HG03045 (cell line): ENCODE data around the gene TMEM128.
A peak's percentile ranks its signal among the peaks of the same experiment; 100 is the strongest.
"Not testable (repeated sequence)": the region's sequence is repeated elsewhere in the genome, so short reads cannot be mapped to it uniquely, and the experiment has no call there.

Experiments used
- ATAC-seq: cut with Tn5 transposase; IDR thresholded peaks from one replicate; pipeline ENCODE4 v1.9.1; 2021; ENCODE audit warnings: mild to moderate bottlenecking, moderate library complexity; ENCODE audit not compliant: unreplicated experiment

The TMEM128 gene

DNA sequence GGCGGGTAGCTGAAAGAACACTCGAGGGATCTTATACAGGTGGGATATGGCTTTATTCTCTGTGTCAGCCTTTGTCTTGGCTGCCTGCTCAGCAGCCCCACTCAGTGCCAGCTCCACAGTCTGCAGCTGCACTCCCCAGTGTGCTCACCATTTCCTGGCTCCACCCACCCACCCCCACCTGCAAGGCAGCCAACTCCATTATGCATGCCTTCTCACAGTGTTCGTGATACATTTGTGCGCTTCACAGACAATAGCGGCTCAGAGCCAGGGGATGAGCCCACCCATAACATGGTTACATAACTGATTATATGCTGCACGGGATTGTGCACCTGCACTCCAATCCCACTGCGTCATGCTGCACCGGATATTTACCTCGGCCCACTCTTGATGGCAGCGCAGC, 8.8 kb upstream of the TMEM128 start:
- no peak for ATAC-seq

DNA sequence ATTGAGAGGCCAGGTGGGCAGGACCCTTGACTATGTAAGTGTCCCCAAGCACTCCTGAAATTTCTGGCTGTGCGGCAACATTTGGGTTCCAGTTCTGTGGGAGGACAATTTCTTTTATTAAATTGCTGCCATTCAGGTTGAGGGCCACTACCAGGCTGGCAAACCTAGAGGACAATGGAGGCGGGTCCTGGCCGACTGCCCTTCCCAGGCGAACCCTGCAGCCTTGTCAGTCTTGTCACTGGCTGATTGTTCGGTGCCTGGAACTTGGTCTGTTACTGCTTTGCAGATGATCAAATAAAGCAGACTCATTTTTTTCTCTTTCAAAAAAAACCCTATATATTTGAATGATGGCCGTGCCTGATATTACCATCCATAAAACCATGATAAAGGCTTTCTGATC, 6.6 kb upstream of the TMEM128 start:
- ATAC-seq, result no peak

DNA sequence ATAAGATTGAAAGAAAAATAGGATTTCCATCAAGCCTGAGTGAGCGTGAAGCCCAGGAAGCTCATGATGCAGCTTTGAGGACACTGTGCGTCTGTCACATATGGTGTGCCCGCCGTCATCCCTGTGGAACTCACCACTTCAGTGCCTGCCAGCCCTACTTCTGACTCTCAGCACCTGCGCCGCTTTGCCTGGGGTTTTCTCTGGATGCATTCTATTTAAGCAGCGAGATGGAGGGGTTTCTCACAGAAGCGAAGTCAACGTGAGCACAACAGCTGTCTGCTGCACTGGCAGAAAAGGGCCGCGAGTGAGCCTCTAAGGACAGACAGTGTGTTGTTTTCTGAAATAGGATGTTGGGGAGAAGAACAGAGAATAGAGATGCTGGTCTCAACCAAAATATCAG, 6.2 kb upstream of the TMEM128 start:
- no peak for ATAC-seq

DNA sequence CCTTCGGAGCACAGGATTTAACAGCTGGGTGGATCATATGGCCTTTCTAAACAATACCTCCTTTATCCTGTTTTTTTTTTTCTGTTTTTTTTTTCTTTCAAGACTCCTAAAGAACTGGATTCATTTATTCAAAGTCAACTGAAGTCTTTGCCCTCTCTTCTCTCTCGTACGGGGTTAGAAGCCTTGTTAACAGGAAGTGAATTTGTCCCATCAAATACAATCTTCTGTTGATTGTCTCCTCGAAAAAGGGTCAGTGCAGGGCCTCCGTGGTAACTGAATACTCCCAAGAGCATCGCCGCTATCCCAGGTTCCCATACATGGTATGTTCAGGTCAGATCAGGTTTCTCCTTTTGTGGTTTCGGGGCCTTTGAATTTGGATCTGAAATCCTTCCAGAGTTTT, 1.8 kb upstream of the TMEM128 start:
- no peak for ATAC-seq

DNA sequence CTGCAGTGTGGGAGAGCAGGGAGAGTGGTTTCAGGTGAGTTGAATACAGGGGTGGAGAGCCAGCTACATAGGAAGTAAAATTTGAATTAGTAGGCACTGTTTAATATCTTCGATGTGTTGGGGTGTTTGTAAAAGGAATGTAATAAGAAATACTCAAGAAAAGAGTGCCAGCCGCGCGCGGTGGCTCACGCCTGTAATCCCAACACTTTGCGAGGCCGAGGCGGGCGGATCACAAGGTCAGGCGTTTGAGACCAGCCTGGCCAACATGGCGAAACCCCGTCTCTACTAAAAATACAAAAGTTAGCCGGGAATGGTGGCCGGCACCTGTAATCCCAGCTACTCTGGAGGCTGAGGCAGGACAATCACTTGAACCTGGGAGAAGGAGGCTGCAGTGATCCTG, 1.3 kb upstream of the TMEM128 start:
- not testable (repeated sequence) for ATAC-seq

DNA sequence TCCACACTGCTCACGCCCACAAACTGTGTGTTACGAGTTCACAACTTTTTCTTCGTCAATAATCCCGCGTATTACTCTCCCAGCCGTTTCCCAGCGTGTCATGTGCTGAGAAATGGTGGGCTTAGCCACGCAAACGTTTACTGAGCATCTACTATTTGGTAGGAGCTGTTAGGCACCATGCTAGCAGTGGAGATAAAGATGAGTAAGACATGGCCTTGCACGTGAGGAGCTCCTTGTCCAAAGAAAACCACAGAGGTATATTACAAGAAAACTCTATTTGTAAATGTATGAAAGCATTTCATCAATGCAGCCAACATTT, 821 bp upstream of the TMEM128 start:
- ATAC-seq, result no peak

DNA sequence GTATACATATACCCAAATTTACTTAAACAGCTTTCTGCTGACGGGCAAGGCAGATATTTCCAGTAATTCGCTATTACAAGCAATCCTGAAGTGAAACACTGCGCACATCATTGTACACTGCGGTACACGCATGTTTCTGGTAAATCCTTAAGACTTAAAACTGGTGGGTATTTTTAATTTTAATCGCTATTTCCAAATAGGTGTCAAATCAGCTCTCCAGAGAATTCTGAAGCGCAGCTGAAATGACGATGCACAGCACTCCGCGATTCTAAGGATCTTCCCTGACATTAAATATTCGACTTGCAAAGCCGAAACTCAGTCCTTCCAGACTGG, 361 bp downstream of the TMEM128 start:
- ATAC-seq, result peak; percentile 4

DNA sequence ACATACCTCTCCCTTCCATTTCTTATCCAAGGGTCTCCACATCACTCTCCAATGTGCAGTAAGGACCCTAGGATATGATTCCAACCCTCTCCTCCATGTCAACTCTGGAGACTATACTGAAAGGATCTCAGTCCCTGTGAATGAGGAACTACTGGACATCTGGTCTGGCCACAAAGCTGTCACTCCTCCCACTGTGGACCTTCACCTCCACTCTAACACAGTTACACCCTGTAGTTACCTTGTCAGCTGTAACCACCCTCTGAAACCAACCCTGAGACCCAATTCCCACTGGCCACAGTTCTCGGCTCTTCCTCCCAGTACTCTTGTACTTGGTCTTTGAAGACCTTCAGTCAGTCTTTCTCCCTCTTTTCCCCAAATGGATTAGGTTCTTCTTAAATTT, 2.9 kb downstream of the TMEM128 start:
- no peak for ATAC-seq

DNA sequence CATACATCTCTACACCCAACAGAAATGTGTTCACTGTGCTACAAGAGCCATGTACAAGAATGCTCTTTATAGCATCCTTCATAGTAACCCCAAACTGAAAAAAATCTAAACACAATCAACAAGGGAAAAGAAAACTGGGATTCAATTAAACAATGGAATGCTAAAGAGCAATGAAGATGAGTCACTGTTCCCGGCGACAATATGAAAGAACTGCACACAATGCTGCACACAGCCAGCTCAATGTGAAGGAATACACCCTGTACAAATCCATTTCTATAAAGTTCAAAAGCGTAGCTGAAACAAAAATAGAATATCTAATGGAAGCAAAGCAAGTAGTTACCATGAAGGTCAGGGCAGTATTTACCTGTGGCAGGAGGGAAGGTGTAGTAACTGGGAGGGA, 8.5 kb downstream of the TMEM128 start:
- not testable (repeated sequence) for ATAC-seq

DNA sequence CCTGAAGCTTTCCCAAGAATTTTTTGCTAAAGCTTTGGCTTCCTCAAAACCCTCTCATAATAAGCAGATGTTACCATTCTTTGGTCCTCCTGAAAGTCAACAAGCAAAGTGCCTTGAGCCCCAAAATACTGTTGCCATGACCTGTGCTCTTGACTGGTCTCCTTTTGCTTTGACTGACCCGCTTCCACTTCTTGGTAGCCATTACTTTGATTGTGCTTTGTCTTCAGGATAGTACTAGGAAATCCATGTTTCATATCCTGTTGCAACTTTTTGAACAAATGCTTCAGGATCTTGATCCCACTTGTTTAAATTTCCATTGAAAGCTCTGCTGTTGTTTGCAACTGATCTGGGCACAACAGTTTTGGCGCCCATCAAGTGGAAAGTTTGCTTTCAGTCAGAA, 14.4 kb downstream of the TMEM128 start:
- ATAC-seq, result no peak

DNA sequence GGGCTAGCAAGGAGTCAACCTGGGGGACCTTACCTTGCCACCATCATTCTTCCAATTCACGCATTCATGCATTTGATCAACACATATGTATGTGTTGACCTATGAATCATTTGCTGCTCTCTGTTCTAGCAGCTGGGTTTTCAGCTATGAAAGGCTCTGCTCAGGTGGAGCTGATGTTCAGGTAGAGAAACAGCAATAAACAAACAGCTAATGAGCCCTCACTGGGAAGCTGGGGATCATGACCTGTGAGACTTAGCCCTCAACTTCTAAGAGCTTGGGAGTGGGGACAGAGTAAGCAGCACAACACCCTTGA, 19.7 kb downstream of the TMEM128 start:
- no peak for ATAC-seq

DNA sequence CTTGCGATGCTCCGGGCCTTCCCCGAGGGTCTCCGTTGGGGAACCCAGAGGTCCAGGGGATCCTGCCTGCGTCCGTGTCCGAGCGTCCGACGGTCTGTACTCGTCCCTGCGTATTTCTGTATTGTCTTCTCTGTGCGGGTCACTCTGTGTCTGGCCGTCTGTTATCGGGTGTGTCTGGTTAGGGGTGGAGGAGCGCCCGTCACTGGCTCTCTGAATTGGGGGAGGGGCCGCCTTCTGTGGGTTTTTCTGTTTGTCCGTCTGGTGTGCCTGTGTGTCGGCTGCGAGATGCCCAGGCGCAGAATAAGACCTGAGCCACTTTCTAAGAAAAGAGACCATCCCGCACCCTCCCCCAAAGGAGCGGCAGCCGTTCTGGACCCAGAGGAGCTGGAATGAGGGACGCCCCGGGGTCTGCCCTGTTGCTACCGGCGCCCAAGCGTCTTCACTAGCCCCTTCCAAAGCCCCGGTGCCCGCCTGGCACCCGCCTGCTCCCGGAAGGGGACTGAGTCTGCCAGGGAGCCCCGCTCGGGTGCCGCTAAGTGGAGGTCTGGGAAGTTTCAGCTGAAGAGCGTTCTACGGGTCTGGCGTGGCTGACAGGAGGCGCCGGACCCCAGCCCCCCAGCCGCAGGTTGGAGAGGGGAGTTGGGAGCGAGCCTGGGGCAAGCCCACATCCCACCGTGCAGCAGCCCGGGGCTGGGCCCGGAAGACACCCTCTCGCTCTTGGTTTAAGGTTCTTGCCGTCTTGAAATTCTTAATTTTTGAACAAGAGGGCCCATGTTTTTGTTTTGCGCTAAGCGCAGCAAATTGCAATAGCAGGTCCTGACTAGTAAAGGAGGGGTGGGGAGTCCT, 20.3 kb downstream of the TMEM128 start:
- ATAC-seq, result no peak

DNA sequence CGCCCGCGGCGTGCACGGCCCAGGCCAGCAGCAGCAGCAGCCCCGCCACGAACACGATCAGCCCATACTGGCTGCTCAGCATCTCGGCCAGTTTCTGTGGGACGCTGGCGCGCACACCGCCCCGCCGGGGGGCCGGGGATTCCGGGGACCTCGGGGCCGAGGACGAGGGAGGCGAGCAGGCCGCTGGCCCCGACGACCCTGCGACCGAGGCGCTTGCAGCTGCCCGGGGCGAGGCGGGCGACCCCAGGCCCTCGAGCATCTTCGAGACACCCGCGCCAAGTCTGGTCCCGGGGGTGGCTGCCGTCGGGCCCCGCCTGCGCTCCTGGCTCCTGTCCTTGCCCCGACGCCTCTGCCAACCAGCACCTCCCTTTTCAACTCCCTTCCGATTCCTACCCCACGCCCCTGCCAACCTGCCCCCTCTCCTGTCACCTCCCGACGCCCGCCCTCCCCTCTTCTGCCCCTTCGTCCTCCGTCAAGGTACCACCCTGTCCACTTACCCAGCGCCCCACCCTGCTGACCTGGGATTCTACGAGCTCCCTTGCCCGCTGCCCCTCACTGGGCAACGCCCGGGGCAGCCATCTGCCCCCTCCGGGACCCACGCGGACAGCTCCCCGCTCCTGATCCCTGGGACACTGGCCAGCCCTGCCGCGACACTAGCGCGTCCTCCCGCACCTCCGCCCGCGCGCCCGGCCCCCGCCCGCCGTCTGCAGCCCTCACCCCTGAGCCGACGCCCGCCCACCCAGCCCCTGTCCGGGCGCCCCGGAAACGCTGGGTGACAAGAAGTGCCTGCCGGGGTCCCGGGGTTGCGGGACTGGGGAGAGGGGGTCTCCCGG, 21.2 kb downstream of the TMEM128 start, which contains the start of gene OTOP1:
TSS of gene OTOP1 (minus strand) at position 324 of the 833 bp plus-strand sequence. CDS start at position 259, 65 bp downstream.
- no peak for ATAC-seq

DNA sequence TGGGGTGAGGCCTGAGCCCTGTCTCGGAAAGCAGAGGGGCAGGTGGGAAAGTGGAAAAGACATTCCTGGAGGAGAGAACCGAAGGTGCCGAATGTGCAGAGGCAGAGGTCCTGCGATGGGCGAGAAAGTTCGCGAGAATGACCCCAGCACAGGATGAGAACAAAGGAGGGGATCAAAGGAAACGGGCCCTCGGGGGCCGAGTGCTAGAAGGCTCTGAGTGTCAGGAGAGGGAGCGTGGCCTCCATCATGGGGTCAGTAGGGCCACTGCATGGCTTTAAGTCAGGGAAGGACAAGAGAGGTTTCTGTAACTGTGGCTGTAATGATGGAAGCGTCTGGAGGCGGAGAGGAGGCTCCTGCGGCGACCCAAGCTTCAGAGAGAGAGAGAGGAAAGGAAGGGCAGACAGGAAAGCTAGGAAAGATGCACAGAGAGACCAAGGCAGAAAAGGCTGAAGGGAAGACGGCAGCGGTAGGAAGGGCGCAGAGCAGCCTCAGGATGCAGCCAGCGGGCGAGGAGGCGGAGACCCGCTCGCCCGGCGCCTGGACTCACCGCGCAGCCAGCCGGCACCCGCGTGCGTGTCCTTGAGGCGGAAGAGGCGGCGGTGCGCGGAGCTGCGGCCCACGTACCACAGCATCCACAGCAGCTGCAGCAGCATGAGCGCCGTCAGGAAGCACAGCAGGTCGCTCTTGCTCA, 22.0 kb downstream of the TMEM128 start:
- no peak for ATAC-seq

DNA sequence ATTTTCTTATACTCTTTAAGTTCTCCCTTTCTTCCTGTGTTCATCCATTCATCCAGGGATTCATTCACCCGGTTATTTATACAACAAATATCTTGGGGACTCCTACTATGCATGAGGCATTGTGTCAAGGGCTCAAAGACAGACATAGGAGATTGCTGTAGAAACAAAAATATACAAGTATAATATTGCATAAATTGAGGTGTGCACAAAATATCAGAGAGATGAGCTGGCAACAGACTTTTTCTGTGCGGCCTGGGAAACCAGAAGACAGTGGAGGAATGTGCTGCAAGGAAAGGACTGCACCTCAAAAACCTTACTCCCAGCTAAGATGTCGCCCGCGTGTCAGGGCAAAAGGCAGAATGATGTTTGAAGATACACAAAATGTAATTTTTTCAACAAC, 30.9 kb downstream of the TMEM128 start:
- no peak for ATAC-seq

DNA sequence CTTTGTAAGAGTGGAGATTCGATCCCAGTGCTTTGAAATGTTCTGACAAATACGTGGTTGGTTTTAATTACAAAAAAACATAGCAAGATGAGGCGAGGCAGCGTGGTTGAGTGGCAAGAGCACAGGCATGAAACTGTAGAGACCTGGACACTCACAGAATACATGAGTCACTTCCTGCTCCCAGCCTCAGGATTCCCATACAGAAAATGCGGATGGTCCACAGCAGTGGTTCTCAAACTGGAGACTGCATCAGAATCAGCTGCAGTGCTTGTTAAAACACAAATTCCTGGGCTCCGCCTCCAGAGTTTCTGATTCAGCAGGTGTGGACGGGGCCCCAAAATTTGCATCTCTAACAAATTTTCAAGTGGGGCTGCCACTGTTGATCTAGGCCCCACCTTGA, 31.4 kb downstream of the TMEM128 start:
- no peak for ATAC-seq

DNA sequence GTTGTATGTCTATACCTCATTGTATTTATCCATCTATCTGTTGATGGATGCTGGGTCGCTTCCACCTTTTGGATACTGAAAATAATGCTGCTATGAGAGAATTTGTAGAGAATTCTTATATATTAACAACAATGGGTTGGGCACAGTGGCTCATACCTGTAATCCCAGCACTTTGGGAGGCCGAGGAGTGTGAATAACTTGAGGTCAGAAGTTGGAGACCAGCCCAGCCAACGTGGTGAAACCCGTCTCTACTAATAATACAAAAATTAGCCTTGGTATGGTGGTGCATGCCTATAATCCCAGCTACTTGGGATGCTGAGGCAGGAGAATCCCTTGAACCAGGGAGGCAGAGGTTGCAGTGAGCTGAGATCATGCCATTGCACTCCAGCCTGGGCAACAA, 34.3 kb downstream of the TMEM128 start:
- not testable (repeated sequence) for ATAC-seq

DNA sequence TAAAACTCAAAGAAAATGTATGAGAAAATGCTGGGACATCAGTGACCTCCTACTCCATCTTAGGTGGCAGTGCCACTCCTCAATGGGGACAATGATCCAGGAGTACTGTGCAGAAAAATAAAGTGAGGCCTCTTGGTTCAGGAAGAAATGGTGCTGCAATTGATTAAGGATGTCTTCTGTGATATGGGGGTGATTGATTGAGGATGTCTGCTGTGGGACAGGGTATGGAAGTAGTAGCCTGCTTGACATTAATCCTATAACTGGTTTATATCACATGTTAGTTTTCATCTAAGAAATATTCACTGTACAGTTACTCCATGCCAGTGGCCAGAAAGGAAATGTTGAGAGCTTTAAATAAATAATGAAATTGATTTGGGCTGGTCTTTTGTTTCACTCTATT, 41.8 kb downstream of the TMEM128 start:
- no peak for ATAC-seq

DNA sequence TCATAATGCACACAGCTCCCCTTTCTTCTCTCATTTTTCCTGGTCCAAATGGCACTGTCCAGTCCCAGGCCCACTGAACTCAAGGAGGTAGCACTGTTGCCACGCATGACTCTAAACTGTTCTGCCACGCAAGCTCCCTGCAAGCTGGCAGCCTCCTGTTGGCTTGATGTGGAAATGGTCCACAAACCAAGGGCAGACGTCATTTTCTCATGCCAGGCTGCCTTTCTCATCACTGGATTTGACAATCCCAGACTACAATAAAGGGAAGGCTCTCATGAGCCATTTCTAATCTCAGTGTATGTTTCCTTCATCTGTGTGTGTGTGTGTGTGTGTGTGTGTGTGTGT, 43.6 kb downstream of the TMEM128 start:
- ATAC-seq, result no peak

DNA sequence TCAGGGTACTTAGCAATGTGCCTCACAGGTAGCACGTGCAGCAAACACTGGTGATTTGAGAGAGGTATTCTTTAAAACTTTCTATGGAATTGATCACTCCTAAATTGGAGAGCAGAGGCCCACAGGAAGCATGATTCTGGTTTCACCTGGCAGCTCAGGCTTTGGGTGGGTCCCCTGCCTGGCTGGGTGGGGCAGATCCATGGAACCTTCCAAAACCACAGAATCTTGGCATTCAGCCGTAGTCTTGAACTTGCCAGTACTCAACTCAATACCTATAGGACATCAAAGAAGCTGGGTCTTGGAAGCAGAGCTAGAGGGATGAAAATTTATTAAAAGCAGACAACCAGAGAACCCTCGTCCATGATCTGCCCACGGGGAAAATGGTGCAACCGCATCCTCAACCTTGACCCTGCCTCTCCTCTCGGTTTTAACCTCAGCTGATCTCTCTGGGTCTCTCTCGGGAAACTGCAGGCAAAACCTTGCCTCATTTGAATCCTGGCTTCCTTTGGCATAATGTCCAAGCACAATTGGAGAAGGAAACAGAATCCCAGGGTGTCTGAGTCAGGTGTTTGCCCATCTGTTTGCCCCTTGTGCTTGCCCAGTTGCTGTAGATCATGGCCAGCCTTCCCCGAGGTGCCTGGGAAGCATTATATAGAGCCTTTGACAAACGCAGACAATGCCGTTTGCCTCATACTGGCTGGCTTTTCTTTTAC, 44.2 kb downstream of the TMEM128 start:
- no peak for ATAC-seq

DNA sequence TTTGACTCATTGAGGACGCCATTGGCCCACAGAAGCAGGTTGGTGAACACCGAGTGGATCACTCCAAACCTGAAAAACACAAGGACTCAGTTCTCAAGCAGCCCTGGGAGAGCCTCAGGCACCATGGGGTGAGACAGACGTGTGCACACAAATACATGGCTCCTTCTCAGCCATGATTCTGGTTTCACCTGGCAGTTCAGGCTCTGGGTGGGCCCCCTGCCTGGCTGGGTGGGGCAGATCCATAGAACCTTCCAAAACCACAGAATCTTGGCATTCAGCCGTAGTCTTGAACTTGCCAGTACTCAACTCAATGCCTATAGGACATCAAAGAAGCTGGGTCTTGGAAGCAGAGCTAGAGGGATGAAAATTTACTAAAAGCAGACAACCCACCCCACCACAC, 45.5 kb downstream of the TMEM128 start:
- no peak for ATAC-seq
